T-cell (primary cell): ENCODE measurements around the gene RIMS3. TPM values are rescaled to one million over a fixed set of nuclear protein-coding genes. Genes with fewer than 3 reads are reported as not detected.

Experiments
- ATAC-seq, 4 experiments: fragments of 200-7000 bp in 3 of 4; fragments of 150-1000 bp in 1 of 4; cut with Tn5 transposase; replicated peaks in 1 of 4; 1 replicate in 3 of 4; 2 replicates in 1 of 4; pipeline ENCODE4 v1.10.0; 2021; ENCODE audit warnings: moderate library complexity in 3 of 4, mild to moderate bottlenecking in 2 of 4, moderate number of reproducible peaks in 1 of 4
- CTCF ChIA-PET, 2 donors: fragments of 300-600 bp; sonication (Branson Sonifier 250); formaldehyde crosslinking; loops; one replicate each; lab custom pipeline; 2022; ENCODE audit warnings: antibody characterized with exemption in 2 of 2; lab: Charles Lee
- POLR2A ChIA-PET, 2 donors: fragments of 300-600 bp; sonication (Branson Sonifier 250); formaldehyde crosslinking; loops; one replicate each; lab custom pipeline; 2022; ENCODE audit warnings: antibody characterized with exemption in 2 of 2; lab: Charles Lee
- DNase-seq, 35 experiments: peaks; one replicate each; pipeline versions ENCODE4 v3.0.0 to v3.0.0-alpha.2; 2013 to 2023
- H3K27ac ChIP-seq: one replicate; pipeline ENCODE4 v1.5.1; 2013; ENCODE audit warnings: low read length
- H3K27me3 ChIP-seq, 2 experiments: replicated peaks in 1 of 2; 1 replicate in 1 of 2; 2 replicates in 1 of 2; pipeline versions ENCODE4 v1.6.1 to v1.7.0; 2013; ENCODE audit warnings: low read length in 1 of 2, mixed read lengths in 1 of 2; ENCODE audit not compliant: control insufficient read depth in 2 of 2, insufficient read depth in 2 of 2; ENCODE audit errors: extremely low read depth in 1 of 2
- H3K36me3 ChIP-seq, 2 donors: 1 replicate in 1 of 2; 2 replicates in 1 of 2; pipeline versions ENCODE4 v1.6.1 to v1.7.0; 2013; ENCODE audit warnings: low read length in 1 of 2; ENCODE audit not compliant: control insufficient read depth in 2 of 2, insufficient read depth in 1 of 2; ENCODE audit errors: extremely low read depth in 1 of 2
- H3K4me1 ChIP-seq, 2 experiments: 1 replicate in 1 of 2; 2 replicates in 1 of 2; pipeline versions ENCODE4 v1.6.1 to v1.7.0; 2013; ENCODE audit warnings: low read length in 2 of 2, mixed read lengths in 1 of 2; ENCODE audit not compliant: insufficient read depth in 2 of 2, control insufficient read depth in 1 of 2; ENCODE audit errors: extremely low read depth in 1 of 2
- H3K4me3 ChIP-seq, 2 donors: 1 replicate in 1 of 2; 2 replicates in 1 of 2; pipeline versions ENCODE4 v1.5.1 to v1.7.0; 2013; ENCODE audit warnings: mild to moderate bottlenecking in 2 of 2, low read length in 1 of 2, moderate library complexity in 1 of 2; ENCODE audit not compliant: control insufficient read depth in 1 of 2; ENCODE audit errors: extremely low read depth in 1 of 2
- H3K9me3 ChIP-seq: 2 replicates; pipeline ENCODE4 v1.7.0; 2013
- H3K27ac Mint-ChIP-seq, 2 donors: one replicate each; pipeline ENCODE4 v1.8.0; 2020 to 2021; ENCODE audit warnings: mild to moderate bottlenecking in 2 of 2, mixed read lengths in 2 of 2
- H3K27me3 Mint-ChIP-seq, 2 donors: one replicate each; pipeline ENCODE4 v1.8.0; 2021 to 2022; ENCODE audit warnings: mixed read lengths in 2 of 2
- H3K36me3 Mint-ChIP-seq: one replicate; pipeline ENCODE4 v1.8.0; 2021; ENCODE audit warnings: mixed read lengths
- H3K4me1 Mint-ChIP-seq, 3 donors: one replicate each; pipeline ENCODE4 v1.8.0; 2020 to 2022; ENCODE audit warnings: mixed read lengths in 3 of 3, mild to moderate bottlenecking in 1 of 3
- H3K4me3 Mint-ChIP-seq, 3 donors: one replicate each; pipeline ENCODE4 v1.8.0; 2020 to 2022; ENCODE audit warnings: mild to moderate bottlenecking in 3 of 3, mixed read lengths in 3 of 3, moderate library complexity in 3 of 3
- H3K9me3 Mint-ChIP-seq, 3 donors: one replicate each; pipeline ENCODE4 v1.8.0; 2020 to 2022; ENCODE audit warnings: mixed read lengths in 3 of 3
- whole genome bisulfite sequencing: methylation state at CpG from one replicate; pipeline ENCODE4 v1.1.5; 2013; ENCODE audit warnings: missing lambda C conversion rate; ENCODE audit not compliant: insufficient coverage; 5-methylcytosine and 5-hydroxymethylcytosine counted together
- total RNA-seq, 35 experiments: library from RNA in 6 of 35; stranded (reverse) in 6 of 35; fragments of 120-200 nt in 1 of 35; gene quantifications; one replicate each; pipeline versions ENCODE4 v1.2.1 to v1.2.4 and lab custom pipeline; 2013 to 2026

The RIMS3 gene
- total RNA-seq, 5 donors from 2014 or later (not counting 1 experiment from before 2014, with no cell fraction given) = 1.8 to 3.0 (median 2.3) TPM

GRCh38 chr1:40662151-40662550 is 3.3 kb downstream of the RIMS3 start:
- Mint-ChIP-seq H3K4me1 (peaks cover 18 to 22% (median 20%) of the 10 kb centered on the region in 3 donors), H3K27me3 (no peaks in the 10 kb centered on the region), H3K9me3 (no peaks in the 10 kb centered on the region), H3K27ac (no peak overlapping the region), H3K4me3 (no peak overlapping the region), H3K36me3 (no peaks in the 10 kb centered on the region)
- H3K9me3 ChIP-seq = no peaks in the 10 kb centered on the region
- H3K4me3 ChIP-seq = no peak overlapping the region
- H3K36me3 ChIP-seq = no peaks in the 10 kb centered on the region
- DNase-seq = no peak
- POLR2A ChIA-PET = no interaction called here
- no peak overlapping the region for H3K27ac ChIP-seq
- H3K4me1 ChIP-seq = peaks cover 4 to 20% of the 10 kb centered on the region in 2 experiments
- CTCF ChIA-PET = no interaction called here
- H3K27me3 ChIP-seq = peaks cover 0 to 2% of the 10 kb centered on the region in 2 experiments
- WGBS = 79% methylated on average over 6 of the region's 6 CpGs
- ATAC-seq = no peak

GRCh38 chr1:40661678-40662077 is 3.8 kb downstream of the RIMS3 start:
- peaks cover 18 to 22% (median 20%) of the 10 kb centered on the region in 3 donors for H3K4me1 Mint-ChIP-seq
- peaks cover 4 to 20% of the 10 kb centered on the region in 2 experiments for H3K4me1 ChIP-seq
- H3K9me3 Mint-ChIP-seq = no peaks in the 10 kb centered on the region
- no peak for DNase-seq
- WGBS = 92% methylated on average over 2 of the region's 5 CpGs
- no peaks in the 10 kb centered on the region for H3K36me3 Mint-ChIP-seq
- H3K9me3 ChIP-seq = no peaks in the 10 kb centered on the region
- CTCF ChIA-PET = no interaction called here
- POLR2A ChIA-PET = no interaction called here
- no peak overlapping the region for H3K27ac Mint-ChIP-seq
- no peak for ATAC-seq
- H3K27me3 ChIP-seq = peaks cover 0 to 2% of the 10 kb centered on the region in 2 experiments
- H3K27me3 Mint-ChIP-seq = no peaks in the 10 kb centered on the region
- H3K4me3 ChIP-seq = no peak overlapping the region
- H3K4me3 Mint-ChIP-seq = no peak overlapping the region
- no peaks in the 10 kb centered on the region for H3K36me3 ChIP-seq
- H3K27ac ChIP-seq = no peak overlapping the region

GRCh38 chr1:40659649-40659947 is 5.9 kb downstream of the RIMS3 start:
- no peak overlapping the region for H3K27ac Mint-ChIP-seq
- no peak for ATAC-seq
- 84% methylated on average over 7 of the region's 7 CpGs for WGBS
- peaks cover 1 to 2% of the 10 kb centered on the region in 2 donors for H3K27me3 Mint-ChIP-seq
- H3K4me3 ChIP-seq = no peak overlapping the region
- no peaks in the 10 kb centered on the region for H3K27me3 ChIP-seq
- no peaks in the 10 kb centered on the region for H3K36me3 Mint-ChIP-seq
- no peaks in the 10 kb centered on the region for H3K9me3 ChIP-seq
- CTCF ChIA-PET = no interaction called here
- H3K4me1 ChIP-seq = peaks cover 0 to 3% of the 10 kb centered on the region in 2 experiments
- H3K4me1 Mint-ChIP-seq = peaks cover 11 to 12% (median 12%) of the 10 kb centered on the region in 3 donors
- no peak overlapping the region for H3K27ac ChIP-seq
- no peak for DNase-seq
- POLR2A ChIA-PET = interaction anchor here in 1 of 2 donors (0.5 kb wide), 1 partner anchor 38 kb away, joined by 7 read pairs; no protein-coding TSS in a partner anchor
- no peak overlapping the region for H3K4me3 Mint-ChIP-seq
- no peaks in the 10 kb centered on the region for H3K36me3 ChIP-seq
- H3K9me3 Mint-ChIP-seq = no peaks in the 10 kb centered on the region

GRCh38 chr1:40658751-40659648 is 6.5 kb downstream of the RIMS3 start:
- CTCF ChIA-PET = no interaction called here
- no peaks in the 10 kb centered on the region for H3K36me3 ChIP-seq
- DNase-seq (no peak), ATAC-seq (no peak)
- H3K27me3 Mint-ChIP-seq = peaks cover 5 to 7% of the 10 kb centered on the region in 2 donors
- H3K4me1 Mint-ChIP-seq = peaks cover 11 to 15% (median 12%) of the 10 kb centered on the region in 3 donors
- H3K4me3 ChIP-seq = no peak overlapping the region
- no peak overlapping the region for H3K27ac ChIP-seq
- H3K36me3 Mint-ChIP-seq = no peaks in the 10 kb centered on the region
- H3K27ac Mint-ChIP-seq = no peak overlapping the region
- H3K9me3 Mint-ChIP-seq = no peaks in the 10 kb centered on the region
- H3K9me3 ChIP-seq = no peaks in the 10 kb centered on the region
- H3K27me3 ChIP-seq = no peaks in the 10 kb centered on the region
- H3K4me1 ChIP-seq = no peaks in the 10 kb centered on the region
- POLR2A ChIA-PET = interaction anchor here in 1 of 2 donors (0.5 kb wide), 1 partner anchor 37 kb away, joined by 7 read pairs; no protein-coding TSS in a partner anchor
- WGBS = 77% methylated on average over 10 of the region's 16 CpGs
- no peak overlapping the region for H3K4me3 Mint-ChIP-seq

GRCh38 chr1:40657046-40657445 is 8.4 kb downstream of the RIMS3 start:
- Mint-ChIP-seq H3K4me3 (no peak overlapping the region), H3K27me3 (peaks cover 5 to 7% of the 10 kb centered on the region in 2 donors), H3K36me3 (no peaks in the 10 kb centered on the region), H3K27ac (no peak overlapping the region), H3K9me3 (no peaks in the 10 kb centered on the region), H3K4me1 (peaks cover 0 to 6% (median 0%) of the 10 kb centered on the region in 3 donors)
- Histone ChIP-seq H3K4me3 (no peak overlapping the region), H3K9me3 (no peaks in the 10 kb centered on the region), H3K36me3 (no peaks in the 10 kb centered on the region), H3K4me1 (no peaks in the 10 kb centered on the region), H3K27me3 (peaks cover 0 to 1% of the 10 kb centered on the region in 2 experiments), H3K27ac (no peak overlapping the region)
- no peak for ATAC-seq
- no CpG with 5 or more reads among the region's 7 CpGs for WGBS
- no peak for DNase-seq
- POLR2A ChIA-PET = no interaction called here
- CTCF ChIA-PET = interaction anchor here in 1 of 2 donors (0.7 kb wide), 1 partner anchor 79 kb away, joined by 6 read pairs; no protein-coding TSS in a partner anchor

GRCh38 chr1:40653851-40654537 is 11.5 kb downstream of the RIMS3 start:
- no peak overlapping the region for H3K27ac ChIP-seq
- Mint-ChIP-seq H3K9me3 (no peaks in the 10 kb centered on the region), H3K4me3 (no peak overlapping the region), H3K4me1 (peaks cover 3 to 11% (median 4%) of the 10 kb centered on the region in 3 donors), H3K27ac (no peak overlapping the region), H3K36me3 (no peaks in the 10 kb centered on the region), H3K27me3 (peaks cover 5 to 7% of the 10 kb centered on the region in 2 donors)
- peaks cover 0 to 6% of the 10 kb centered on the region in 2 experiments for H3K4me1 ChIP-seq
- DNase-seq (no peak), ATAC-seq (no peak)
- ChIA-PET POLR2A (no interaction called here), CTCF (no interaction called here)
- no peaks in the 10 kb centered on the region for H3K36me3 ChIP-seq
- H3K9me3 ChIP-seq = no peaks in the 10 kb centered on the region
- peaks cover 0 to 18% of the 10 kb centered on the region in 2 experiments for H3K27me3 ChIP-seq
- no peak overlapping the region for H3K4me3 ChIP-seq
- WGBS = 76% methylated on average over 18 of the region's 35 CpGs
